GM19099 (cell line): ENCODE measurements around the gene GPR179.
A peak's percentile ranks its signal among the peaks of the same experiment; 100 is the strongest.

Experiments
- POLR2A ChIP-seq: IDR thresholded peaks from 3 replicates; pipeline ENCODE4 v1.6.1; 2011; ENCODE audit warnings: low read depth; ENCODE audit not compliant: insufficient read length; ENCODE audit errors: extremely low read depth

The GPR179 gene

GRCh38 chr17:38296834-38297517 is 46.8 kb downstream of the GPR179 start, which contains the start of gene MRPL45:
TSS of gene MRPL45 (plus strand) at chr17:38297168. CDS start at chr17:38297184, 16 bp downstream.
- TF ChIP-seq POLR2A, result peak; percentile 46
